H54 (cell line): ENCODE data around the gene RAD9A.
A peak's percentile ranks its signal among the peaks of the same experiment; 100 is the strongest.

Source experiments
- DNase-seq: peaks from one replicate; pipeline ENCODE4 v3.0.0; 2011; ENCODE audit warnings: low spot score, mixed read lengths; ENCODE audit not compliant: insufficient read length
- FAIRE-seq: peaks from 3 replicates; lab custom pipeline; 2011; peaks lifted over from hg19 to GRCh38; lab: Jason Lieb, UNC
- POLR2A ChIP-seq: IDR thresholded peaks from 2 replicates; pipeline ENCODE4 v1.6.1; 2011; ENCODE audit warnings: low read depth, mild to moderate bottlenecking, low read length

Gene RAD9A

DNA sequence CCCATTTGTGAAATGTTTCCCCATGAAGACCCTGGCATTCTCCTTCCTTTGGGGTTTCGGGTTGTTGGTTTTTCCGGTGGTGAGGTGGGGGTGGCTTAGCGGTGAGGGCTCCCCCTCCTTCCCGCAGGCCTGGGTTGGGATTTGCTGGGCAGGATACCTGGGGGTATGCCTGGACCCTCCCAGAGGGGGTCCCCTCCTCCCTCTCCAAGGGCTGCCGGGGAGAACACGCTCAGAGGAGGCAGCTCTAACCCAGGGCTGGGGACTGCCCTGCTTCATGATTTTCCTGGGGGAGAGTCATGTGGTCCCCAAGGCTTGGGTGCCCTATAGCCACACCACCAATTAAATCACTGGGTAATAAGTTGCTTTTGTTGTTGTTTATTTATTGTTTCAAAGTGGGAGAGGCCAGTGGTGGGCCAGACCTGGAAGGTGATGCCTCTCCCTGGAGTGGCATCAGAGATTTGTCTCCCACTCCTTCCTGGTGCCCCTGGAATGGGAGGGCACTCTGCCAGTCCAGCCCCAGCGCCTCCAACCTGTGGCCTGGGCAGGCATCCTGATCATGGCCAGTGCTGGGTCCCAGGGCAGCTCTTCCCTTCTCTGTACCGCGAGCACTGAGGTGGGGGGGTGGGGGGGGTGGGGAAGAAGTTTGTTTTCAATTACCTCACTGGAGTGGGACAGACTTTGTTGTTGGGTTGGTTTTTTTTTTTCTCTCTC is 17.1 kb upstream of the RAD9A start:
- DNase-seq, result no peak
- FAIRE-seq, result no peak
- TF ChIP-seq POLR2A, result peak; percentile 24

DNA sequence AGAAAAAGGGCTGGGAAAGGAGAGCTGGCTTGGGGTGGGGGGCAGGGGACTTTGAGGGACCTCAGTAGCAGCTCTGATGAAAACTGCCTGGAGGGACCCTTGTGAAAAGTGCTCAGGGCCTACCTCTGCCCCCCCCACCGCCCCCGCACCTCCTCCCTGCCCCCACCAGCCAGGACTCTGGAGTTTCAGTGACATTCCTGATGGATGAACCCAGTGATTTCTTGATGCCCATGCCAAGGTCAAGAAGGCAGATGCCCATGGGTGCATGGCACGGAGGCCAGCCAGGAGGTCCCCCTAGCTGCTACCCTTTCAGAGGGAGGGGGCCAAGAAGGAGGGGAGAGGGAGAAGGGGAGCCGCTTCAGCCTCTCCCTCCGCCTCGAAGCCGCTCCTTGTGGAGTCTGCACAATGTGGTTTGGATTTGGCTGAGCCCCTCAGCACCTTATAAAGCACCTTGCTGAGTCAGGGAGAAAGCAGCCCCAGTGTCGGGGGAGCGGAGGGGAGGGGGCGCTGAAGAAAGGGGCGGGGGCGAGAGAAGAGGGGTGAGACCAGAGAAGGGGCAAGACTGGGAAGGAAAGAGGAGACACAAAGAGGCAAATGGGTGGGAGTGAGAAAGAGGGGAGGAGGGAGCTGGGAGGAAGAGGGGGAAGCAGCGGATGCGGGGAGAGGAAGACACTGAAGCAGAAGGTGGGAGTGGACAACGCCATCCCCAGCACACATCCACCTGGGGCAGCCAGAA is 16.3 kb upstream of the RAD9A start:
- TF ChIP-seq POLR2A, result 0 out of 2 replicates have a peak, but pooled peaks have one; percentile 13
- no peak for FAIRE-seq
- DNase-seq, result no peak

DNA sequence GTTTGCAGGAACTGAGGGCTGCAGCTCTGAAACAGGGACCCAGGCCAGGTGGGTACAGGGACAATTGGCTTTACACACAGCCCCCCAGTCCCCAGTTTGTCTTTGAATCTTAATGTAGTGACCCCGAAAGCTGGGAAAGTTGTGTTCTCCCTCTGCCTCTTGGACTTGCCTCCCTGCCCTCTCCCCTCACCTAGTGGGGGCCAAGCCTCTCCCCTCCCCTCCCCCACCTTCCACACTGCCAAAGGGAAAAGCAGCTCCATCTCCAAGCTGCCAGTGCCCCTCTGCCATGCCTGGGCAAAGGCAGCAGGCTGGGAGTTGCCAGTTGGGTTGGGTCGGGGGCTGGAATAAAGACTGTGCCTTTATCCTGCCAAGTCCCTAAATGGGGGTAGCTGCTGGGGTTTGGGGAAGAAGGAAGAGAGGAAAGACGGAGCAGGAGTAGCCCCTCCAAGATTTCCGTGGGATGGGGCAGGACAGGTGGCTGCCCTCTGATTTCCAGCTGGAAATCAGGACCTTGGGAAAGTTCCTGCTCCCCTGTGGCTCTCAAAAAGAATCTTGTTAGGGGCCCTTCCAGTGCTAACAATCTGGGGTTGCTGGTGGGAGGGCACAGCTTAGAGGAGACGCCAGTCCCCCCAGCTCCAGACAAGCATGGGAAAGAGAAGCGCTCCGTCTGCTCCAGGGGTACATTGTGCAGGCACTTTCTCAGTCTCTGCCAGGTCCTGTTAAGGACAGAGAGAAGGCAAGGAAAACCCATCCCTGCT is 15.5 kb upstream of the RAD9A start:
- no peak for DNase-seq
- no peak for TF ChIP-seq POLR2A
- no peak for FAIRE-seq

DNA sequence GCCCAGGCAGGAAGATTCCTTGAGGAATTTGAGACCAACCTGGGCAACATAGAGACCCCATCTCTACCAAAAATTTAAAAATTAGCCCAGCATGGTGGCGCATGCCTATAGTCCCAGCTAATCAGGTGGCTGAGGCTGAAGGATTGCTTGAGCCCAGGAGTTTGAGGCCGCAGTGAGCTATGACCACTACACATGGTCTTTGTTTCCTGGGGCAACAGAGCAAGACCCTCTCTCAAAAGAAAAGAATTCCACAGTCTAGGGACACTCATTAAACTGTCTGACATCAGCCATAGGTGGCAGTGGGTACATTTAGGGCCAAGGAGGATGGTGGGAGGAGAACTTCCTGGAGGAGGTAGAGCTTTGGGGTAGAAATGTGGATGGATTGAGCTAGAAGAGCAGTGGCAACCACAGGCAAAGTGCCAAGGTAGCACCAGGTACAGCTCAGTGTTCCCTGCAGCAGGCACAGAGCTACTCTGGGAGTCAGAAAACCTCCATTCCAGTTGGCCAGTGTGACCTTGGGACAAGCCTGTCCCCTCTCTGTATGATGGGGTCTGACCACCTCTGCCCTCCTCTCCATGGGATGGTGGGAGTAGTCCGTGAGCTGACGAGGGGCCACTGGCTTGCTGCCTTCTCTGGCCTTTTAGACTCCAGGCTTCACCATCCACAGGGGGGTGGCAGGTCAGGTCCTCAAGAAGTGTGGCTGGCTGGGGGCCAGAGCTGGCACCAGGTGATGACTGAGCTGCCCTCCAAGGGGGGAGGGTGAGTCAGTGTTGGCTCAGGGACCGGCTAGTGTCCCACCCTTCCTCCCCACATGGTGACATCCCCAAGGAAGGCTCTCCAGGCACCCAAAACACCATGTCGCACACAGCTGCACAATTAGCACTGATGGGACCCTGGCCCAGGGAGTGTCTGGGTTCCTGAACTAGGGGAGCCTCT is 14.6 kb upstream of the RAD9A start:
- FAIRE-seq, result no peak
- no peak for TF ChIP-seq POLR2A
- DNase-seq, result no peak

DNA sequence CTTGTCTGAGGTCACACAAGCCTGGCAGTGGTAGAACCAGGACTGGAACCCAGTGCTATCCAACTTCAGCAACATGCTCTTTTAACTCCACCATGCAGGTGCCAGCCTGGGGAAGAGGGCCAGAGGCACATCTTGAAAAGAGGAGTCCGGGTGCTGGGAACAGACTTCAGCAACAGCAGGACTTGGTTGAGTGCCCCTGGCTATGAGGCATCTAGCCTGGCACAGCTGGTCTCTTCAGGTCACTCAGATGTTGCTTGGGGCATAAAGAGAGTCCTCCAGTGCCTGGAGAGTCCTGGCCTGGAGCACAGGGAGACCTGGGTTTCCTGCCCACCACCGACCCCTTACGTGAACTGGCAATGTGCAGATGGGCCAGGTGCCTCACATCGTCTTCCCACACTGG is 13.2 kb upstream of the RAD9A start:
- FAIRE-seq (no peak), DNase-seq (no peak)
- no peak for TF ChIP-seq POLR2A

DNA sequence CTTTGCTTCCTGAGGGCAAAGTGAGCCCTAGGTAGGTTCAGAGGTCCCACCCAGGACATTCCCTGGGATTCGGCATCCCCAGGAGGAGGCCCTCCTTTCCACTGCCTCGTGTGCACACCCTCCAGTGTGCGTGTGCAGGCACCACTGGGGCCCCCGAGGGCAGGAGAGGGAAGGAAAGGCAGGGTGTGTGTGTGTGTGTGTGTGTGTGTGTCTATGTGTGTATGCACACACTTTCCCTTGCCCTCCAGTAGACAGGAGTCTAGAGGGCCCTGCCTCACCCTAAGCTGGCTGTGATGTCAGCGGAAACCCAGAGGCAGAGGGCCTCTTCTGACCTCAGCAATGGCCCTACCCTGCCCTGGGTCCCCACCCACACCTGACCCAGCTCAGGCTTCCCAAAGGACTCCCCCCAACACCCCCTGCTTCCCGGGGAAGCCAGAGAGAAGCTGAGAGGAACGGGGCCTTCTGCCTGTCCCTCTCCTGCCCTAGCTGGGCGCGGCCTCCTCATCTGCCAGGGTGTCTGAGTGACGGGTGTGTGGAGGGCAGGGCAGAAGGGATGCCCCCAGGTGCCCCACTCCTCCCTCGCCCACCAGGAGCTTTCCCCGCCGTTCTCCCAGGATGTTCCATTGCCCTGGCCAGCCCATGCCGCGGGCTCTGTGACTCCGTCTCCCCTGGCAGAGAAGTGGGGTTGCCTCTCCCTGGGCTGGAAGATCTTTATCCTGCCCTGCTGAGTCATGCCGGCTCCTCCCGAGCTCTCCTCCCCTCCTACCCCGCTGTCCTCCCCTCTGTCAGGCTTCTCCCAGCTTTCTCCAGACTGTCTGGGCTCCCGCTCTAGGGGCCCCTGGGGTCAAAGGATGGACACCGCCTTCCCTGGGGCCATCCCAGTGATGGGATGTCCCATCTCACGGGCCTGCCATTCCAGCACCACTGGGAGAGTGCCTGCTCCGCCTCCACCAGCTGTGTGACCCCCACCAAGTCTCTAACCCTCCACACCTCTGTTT is 12.4 kb upstream of the RAD9A start:
- TF ChIP-seq POLR2A, result peak; percentile 57
- FAIRE-seq (no peak), DNase-seq (peak; percentile 83)

DNA sequence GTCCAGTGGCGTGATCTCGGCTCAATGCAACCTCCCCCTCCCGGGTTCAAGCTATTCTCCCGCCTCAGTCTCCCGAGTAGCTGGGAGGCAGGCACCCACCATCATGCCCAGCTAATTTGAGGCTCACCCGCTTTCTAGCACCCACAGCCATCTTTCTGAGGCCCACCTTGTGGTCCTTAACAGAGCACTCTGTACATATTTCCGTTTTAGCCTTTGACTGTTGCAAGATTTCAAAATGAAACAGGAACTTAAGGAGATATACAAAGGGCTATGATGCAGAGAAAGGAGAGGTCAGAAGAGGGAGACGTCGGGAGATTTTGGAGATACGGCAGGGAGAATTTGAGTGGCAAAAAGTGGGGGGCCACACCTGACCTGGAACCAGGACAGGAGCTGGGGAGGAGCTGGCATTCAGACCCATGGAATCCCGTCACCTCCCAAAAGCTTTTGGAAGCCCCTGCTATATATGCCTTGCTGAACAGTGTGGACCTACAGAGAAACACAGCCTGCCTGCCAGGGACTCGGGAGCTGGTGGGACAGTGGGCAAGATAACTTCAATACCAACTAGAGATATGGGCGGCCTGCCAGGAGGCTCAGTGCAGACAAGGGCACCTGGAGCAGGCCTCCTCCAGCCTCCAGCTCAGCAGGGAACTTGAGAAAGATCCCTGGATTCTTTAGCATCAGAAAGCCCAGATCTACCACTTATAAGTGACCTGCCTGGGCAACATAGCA is 10.4 kb upstream of the RAD9A start:
- no peak for TF ChIP-seq POLR2A
- DNase-seq, result no peak
- no peak for FAIRE-seq

DNA sequence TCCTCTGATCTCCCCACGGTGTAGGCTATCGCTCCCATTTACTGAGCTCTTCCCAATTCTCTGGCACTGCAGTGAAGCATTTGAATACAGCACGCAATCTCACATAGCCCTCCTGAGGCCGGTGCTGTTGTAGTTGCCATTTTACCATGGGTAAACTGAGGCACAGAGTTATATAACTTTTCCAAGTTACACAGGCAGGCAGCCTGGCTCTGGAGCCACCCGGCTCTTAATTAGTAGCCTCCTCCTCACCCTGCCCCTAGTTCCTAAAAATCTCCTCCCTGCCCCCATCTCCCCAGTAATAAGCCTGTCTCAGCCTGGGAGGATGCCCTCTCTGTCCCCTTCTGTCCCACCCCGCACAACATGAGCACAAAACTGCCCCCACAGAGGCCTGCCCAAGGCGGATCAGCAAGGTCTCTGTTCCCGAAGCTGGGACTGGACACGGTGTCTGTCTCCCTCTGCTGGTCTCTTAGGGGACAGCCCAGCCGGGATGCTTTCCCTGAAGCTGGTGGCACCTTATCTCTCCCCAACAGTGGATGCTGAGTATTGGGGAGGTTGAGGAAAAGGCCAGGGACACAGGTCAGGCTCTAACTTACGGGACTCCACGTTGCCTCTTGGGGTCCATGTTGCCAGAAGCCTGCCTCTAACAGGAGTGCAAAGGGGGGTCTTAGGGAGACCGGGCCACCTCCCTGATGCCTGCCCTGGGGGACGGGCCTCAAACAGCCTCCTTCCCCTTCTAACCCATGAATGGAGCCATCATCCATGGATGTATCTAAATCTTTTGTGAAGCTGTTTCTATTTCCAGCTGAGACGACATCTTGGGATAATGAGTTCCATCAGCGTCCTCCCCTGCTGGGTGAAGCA is 9.3 kb upstream of the RAD9A start:
- TF ChIP-seq POLR2A, result no peak
- peak; percentile 63 for DNase-seq
- FAIRE-seq, result no peak

DNA sequence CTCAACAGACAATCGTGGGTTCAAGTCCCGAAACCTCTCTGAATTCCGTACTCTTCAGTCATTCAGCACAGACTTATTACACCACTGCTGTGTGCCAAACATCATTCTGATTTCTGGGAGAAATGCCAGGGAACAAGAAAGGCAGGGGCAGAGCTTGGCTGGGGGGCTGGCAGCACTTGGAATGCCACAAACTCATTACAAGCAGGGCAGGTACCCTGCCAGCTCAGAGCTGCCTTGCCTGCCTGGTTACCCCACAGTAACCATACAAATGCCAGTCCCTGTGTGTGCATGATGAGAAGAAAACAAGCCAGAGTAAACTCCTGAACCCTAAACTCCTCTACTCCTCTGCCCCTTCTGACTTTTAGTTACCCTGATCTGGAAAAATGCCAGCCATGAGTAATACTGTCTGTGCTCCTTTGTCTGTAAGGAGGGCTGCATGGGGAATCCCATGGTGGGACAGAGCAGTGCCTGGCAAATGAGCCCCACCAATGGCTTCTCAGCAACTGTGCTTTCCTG is 6.9 kb upstream of the RAD9A start:
- FAIRE-seq (no peak), DNase-seq (no peak)
- no peak for TF ChIP-seq POLR2A

DNA sequence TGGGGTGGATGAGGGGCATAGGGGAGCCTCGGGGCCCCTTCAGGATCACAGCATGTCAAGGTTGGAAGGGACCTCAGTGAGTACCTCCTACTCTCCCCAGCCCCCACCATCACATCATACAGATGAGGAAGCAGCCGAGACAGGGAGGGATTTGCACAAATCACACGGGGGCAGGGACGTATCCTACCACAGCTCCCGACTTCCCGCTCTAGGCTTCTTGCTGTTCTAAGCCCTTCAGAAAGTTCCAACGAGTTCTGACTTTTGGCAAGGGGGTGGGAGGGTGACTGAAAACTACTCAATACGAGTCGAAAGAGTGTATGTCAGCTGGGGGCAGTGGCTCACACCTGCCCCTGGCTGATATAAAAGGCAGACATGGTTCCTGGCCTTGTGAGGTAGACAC is 4.7 kb upstream of the RAD9A start:
- TF ChIP-seq POLR2A, result no peak
- FAIRE-seq (no peak), DNase-seq (no peak)

DNA sequence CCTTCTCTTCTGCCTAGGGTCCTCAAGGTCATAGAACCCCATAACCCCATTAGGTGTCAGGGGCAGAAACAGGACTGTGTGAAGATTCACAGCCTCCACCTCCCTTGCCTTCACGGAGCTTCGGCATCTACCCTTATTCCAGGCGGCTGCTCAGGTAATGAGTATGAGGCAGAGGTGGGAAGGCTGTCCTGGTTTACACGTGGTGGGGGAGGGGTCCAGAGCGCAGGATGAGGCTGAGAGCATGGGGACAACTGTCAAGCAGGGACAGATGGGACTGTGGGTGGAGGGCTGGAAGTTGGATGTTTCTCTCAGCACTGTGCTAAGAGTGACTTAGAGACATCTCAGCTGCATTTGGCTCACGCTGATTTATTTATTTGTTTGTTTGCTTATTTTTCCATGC is 4.3 kb upstream of the RAD9A start:
- no peak for FAIRE-seq
- TF ChIP-seq POLR2A, result no peak
- no peak for DNase-seq
